GM19372 (cell line): ENCODE results near the gene PGS1.

ENCODE experiments used
- ATAC-seq: cut with Tn5 transposase; IDR thresholded peaks from one replicate; pipeline ENCODE4 v1.9.1; 2021; ENCODE audit warnings: mild to moderate bottlenecking, low read depth, moderate library complexity; ENCODE audit not compliant: unreplicated experiment

PGS1 gene

GRCh38 chr17:78401891-78402290, 23.4 kb downstream of the PGS1 start:
- ATAC-seq, result no peak

- ATAC-seq, result no peak
Observed at GRCh38 chr17:78403822-78404221, 25.4 kb downstream of the PGS1 start.

- no peak for ATAC-seq
Observed at GRCh38 chr17:78406396-78406795, 27.9 kb downstream of the PGS1 start.

- ATAC-seq, result no peak
Observed at GRCh38 chr17:78406920-78407319, 28.5 kb downstream of the PGS1 start.

GRCh38 chr17:78407387-78408000, 29.0 kb downstream of the PGS1 start:
- ATAC-seq, result no peak

GRCh38 chr17:78408476-78409050, 30.1 kb downstream of the PGS1 start:
- no peak for ATAC-seq

GRCh38 chr17:78409191-78409928, 30.9 kb downstream of the PGS1 start:
- no peak for ATAC-seq

GRCh38 chr17:78411241-78411857, 32.9 kb downstream of the PGS1 start:
- no peak for ATAC-seq

GRCh38 chr17:78412403-78412802, 34.0 kb downstream of the PGS1 start:
- no peak for ATAC-seq

GRCh38 chr17:78414178-78415162, 36.0 kb downstream of the PGS1 start:
- no peak for ATAC-seq

GRCh38 chr17:78415821-78416711, 37.6 kb downstream of the PGS1 start:
- no peak for ATAC-seq

- ATAC-seq, result no peak
Observed at GRCh38 chr17:78416791-78417530, 38.5 kb downstream of the PGS1 start.

GRCh38 chr17:78417531-78417909, 39.1 kb downstream of the PGS1 start:
- no peak for ATAC-seq

GRCh38 chr17:78418326-78419026, 40.0 kb downstream of the PGS1 start:
- ATAC-seq, result no peak

GRCh38 chr17:78419970-78420815, 41.7 kb downstream of the PGS1 start:
- ATAC-seq, result no peak

- ATAC-seq, result no peak
Observed at GRCh38 chr17:78421084-78421533, 42.7 kb downstream of the PGS1 start.
